ENCODE measurements around the gene TMEM38A. TPM values are rescaled to one million over a fixed set of nuclear protein-coding genes. Genes with fewer than 3 reads are reported as not detected.
A peak's percentile ranks its signal among the peaks of the same experiment; 100 is the strongest.

The TMEM38A gene
- total and polyA plus RNA-seq, 9 of the 15 experiments (the other 6 are each of a cell fraction or from before 2014, with no cell fraction given) = 0.35 to 2.1 (median 1.2) TPM

DNA sequence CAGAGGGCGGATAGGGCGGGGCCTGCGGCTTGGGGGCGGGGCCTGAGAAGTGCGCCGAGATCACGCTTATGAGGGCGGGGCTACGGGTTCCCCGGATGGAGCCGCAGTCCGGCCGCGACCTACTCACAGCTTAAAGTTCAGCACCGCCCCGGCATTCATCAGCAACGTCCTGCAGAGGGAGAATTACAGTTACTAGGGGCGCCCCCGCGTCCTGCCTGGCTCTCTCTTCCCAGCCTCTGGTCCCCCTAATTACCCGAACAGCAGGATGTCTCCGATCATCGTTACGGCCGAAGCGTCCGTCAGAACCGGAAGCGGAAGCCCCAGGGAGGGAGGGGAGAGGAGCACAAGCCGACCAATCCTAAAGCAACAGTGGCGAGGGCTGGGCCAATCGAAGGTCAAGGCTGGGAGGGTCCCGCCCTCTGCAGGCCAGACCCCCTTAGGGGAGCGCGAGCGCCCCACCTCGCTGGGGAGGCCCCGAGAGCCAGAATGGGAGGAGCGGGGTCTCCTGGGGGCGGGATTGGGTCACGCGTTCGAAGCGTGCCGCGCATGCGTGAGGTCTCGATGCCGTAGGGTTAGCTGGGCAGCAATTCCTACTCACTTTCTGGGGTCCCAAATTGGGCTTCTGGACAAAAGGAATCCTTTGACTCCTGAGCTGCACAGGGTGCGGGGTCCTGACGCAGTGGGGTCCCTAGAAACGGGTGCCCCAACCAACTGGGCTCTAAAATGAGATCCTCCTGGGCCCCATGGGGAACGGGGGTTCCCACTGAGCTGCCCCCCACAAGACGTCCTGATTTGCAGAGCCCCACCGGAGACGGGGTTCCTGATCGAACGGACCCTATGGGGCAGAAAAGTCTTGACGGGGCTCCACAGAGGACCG lies 869 bp upstream of the TMEM38A start, which contains the start of gene SMIM7 (continued):
- TF ChIP-seq, protein P1, sequence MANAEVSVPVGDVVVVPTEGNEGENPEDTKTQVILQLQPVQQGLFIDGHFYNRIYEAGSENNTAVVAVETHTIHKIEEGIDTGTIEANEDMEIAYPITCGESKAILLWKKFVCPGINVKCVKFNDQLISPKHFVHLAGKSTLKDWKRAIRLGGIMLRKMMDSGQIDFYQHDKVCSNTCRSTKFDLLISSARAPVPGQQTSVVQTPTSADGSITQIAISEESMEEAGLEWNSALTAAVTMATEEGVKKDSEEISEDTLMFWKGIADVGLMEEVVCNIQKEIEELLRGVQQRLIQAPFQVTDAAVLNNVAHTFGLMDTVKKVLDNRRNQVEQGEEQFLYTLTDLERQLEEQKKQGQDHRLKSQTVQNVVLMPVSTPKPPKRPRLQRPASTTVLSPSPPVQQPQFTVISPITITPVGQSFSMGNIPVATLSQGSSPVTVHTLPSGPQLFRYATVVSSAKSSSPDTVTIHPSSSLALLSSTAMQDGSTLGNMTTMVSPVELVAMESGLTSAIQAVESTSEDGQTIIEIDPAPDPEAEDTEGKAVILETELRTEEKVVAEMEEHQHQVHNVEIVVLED (CRISPR knock-in tag; IDR thresholded peaks at IDR 0.05) = no peak; the same call in 1 of the 2 replicates
- TF ChIP-seq MEF2D (tag; conservative IDR thresholded peaks at IDR 0.05; ENCODE audit: low read depth) = no peak
- peak; percentile 86 for TF ChIP-seq SIN3B (IDR thresholded peaks at IDR 0.05; ENCODE audit: low read depth)
- TF ChIP-seq, protein P2, sequence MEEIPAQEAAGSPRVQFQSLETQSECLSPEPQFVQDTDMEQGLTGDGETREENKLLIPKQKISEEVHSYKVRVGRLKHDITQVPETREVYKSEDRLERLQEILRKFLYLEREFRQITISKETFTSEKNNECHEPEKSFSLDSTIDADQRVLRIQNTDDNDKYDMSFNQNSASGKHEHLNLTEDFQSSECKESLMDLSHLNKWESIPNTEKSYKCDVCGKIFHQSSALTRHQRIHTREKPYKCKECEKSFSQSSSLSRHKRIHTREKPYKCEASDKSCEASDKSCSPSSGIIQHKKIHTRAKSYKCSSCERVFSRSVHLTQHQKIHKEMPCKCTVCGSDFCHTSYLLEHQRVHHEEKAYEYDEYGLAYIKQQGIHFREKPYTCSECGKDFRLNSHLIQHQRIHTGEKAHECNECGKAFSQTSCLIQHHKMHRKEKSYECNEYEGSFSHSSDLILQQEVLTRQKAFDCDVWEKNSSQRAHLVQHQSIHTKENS (CRISPR knock-in tag; IDR thresholded peaks at IDR 0.05) = no peak
- TF ChIP-seq STAT5B (CRISPR knock-in tag; IDR thresholded peaks at IDR 0.05) = no peak
- TF ChIP-seq, protein P3, sequence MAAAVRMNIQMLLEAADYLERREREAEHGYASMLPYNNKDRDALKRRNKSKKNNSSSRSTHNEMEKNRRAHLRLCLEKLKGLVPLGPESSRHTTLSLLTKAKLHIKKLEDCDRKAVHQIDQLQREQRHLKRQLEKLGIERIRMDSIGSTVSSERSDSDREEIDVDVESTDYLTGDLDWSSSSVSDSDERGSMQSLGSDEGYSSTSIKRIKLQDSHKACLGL (CRISPR knock-in tag; IDR thresholded peaks at IDR 0.05; ENCODE audit: borderline replicate concordance, poor library complexity, severe bottlenecking) = no peak
- TF ChIP-seq IFI16 (CRISPR knock-in tag; IDR thresholded peaks at IDR 0.05) = no peak
- no peak for TF ChIP-seq MXI1 (IDR thresholded peaks at IDR 0.05; ENCODE audit: low read depth, low read length)
- TF ChIP-seq NR1H2 (CRISPR knock-in tag; IDR thresholded peaks at IDR 0.05) = no peak
- no peak for TF ChIP-seq MCM2 (IDR thresholded peaks at IDR 0.05; ENCODE audit: low read depth)
- peak; percentile 66 for TF ChIP-seq ZFX (CRISPR knock-in tag; IDR thresholded peaks at IDR 0.05)
- TF ChIP-seq RHOXF2B (CRISPR knock-in tag; conservative IDR thresholded peaks at IDR 0.05) = no peak
- TF ChIP-seq LEF1 (IDR thresholded peaks at IDR 0.05) = peak; percentile 84
- TF ChIP-seq, protein P4, sequence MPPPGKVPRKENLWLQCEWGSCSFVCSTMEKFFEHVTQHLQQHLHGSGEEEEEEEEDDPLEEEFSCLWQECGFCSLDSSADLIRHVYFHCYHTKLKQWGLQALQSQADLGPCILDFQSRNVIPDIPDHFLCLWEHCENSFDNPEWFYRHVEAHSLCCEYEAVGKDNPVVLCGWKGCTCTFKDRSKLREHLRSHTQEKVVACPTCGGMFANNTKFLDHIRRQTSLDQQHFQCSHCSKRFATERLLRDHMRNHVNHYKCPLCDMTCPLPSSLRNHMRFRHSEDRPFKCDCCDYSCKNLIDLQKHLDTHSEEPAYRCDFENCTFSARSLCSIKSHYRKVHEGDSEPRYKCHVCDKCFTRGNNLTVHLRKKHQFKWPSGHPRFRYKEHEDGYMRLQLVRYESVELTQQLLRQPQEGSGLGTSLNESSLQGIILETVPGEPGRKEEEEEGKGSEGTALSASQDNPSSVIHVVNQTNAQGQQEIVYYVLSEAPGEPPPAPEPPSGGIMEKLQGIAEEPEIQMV (tag; conservative IDR thresholded peaks at IDR 0.05; ENCODE audit: low read depth) = no peak
- TF ChIP-seq, protein P5, sequence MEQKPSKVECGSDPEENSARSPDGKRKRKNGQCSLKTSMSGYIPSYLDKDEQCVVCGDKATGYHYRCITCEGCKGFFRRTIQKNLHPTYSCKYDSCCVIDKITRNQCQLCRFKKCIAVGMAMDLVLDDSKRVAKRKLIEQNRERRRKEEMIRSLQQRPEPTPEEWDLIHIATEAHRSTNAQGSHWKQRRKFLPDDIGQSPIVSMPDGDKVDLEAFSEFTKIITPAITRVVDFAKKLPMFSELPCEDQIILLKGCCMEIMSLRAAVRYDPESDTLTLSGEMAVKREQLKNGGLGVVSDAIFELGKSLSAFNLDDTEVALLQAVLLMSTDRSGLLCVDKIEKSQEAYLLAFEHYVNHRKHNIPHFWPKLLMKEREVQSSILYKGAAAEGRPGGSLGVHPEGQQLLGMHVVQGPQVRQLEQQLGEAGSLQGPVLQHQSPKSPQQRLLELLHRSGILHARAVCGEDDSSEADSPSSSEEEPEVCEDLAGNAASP (IDR thresholded peaks at IDR 0.05) = no peak
- no peak for TF ChIP-seq SAFB (IDR thresholded peaks at IDR 0.05; ENCODE audit: borderline replicate concordance, low read depth, low read length)
- TF ChIP-seq, protein P6, sequence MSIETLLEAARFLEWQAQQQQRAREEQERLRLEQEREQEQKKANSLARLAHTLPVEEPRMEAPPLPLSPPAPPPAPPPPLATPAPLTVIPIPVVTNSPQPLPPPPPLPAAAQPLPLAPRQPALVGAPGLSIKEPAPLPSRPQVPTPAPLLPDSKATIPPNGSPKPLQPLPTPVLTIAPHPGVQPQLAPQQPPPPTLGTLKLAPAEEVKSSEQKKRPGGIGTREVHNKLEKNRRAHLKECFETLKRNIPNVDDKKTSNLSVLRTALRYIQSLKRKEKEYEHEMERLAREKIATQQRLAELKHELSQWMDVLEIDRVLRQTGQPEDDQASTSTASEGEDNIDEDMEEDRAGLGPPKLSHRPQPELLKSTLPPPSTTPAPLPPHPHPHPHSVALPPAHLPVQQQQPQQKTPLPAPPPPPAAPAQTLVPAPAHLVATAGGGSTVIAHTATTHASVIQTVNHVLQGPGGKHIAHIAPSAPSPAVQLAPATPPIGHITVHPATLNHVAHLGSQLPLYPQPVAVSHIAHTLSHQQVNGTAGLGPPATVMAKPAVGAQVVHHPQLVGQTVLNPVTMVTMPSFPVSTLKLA (conservative IDR thresholded peaks at IDR 0.05) = peak; percentile 70 to 86
- no peak for TF ChIP-seq ZNF586 (CRISPR knock-in tag; conservative IDR thresholded peaks at IDR 0.05)
- no peak for TF ChIP-seq IRF2 (CRISPR knock-in tag; IDR thresholded peaks at IDR 0.05)
- TF ChIP-seq PML (IDR thresholded peaks at IDR 0.05; ENCODE audit: low read length) = peak; percentile 93
